Kidney (tissue), 14 donors: ENCODE results near the gene SEMA3C. TPM values are rescaled to one million over a fixed set of nuclear protein-coding genes. Genes with fewer than 3 reads are reported as not detected.
A peak's percentile ranks its signal among the peaks of the same experiment; 100 is the strongest.

ENCODE experiments used
- DNase-seq, 5 donors: peaks; one replicate each; pipeline ENCODE4 v3.0.0-alpha.2; 2013 to 2020
- FAIRE-seq: peaks from 2 replicates; lab custom pipeline; 2012; peaks lifted over from hg19 to GRCh38; lab: Jason Lieb, UNC
- H3K27ac ChIP-seq, 2 donors: one replicate each; pipeline ENCODE4 v1.7.0; 2013; ENCODE audit warnings: low read depth in 2 of 2, low read length in 2 of 2, inconsistent platforms in 1 of 2
- H3K27me3 ChIP-seq: one replicate; pipeline ENCODE4 v1.7.1; 2013; ENCODE audit warnings: low read length, inconsistent platforms; ENCODE audit not compliant: control insufficient read depth, insufficient read depth
- H3K36me3 ChIP-seq, 3 donors: one replicate each; pipeline versions ENCODE4 v1.7.0 to v1.7.1; 2013; ENCODE audit warnings: low read length in 3 of 3, control low read depth in 1 of 3, inconsistent platforms in 1 of 3; ENCODE audit not compliant: insufficient read depth in 3 of 3, control insufficient read depth in 2 of 3
- H3K4me1 ChIP-seq, 3 donors: one replicate each; pipeline versions ENCODE4 v1.7.0 to v1.7.1; 2013; ENCODE audit warnings: low read length in 3 of 3, inconsistent platforms in 1 of 3, low read depth in 1 of 3; ENCODE audit not compliant: control insufficient read depth in 2 of 3, insufficient read depth in 2 of 3
- H3K4me3 ChIP-seq, 3 donors: one replicate each; pipeline versions ENCODE4 v1.7.0 to v1.8.1; 2013; ENCODE audit warnings: low read length in 3 of 3, control low read depth in 1 of 3, inconsistent platforms in 1 of 3
- H3K9ac ChIP-seq, 3 donors: one replicate each; pipeline versions ENCODE4 v1.7.0 to v1.7.1; 2013; ENCODE audit warnings: low read length in 3 of 3, control low read depth in 1 of 3, inconsistent platforms in 1 of 3
- H3K9me3 ChIP-seq, 3 donors: one replicate each; pipeline versions ENCODE4 v1.7.0 to v1.7.1; 2013; ENCODE audit warnings: low read length in 3 of 3, control low read depth in 1 of 3, inconsistent platforms in 1 of 3; ENCODE audit not compliant: control insufficient read depth in 2 of 3, insufficient read depth in 1 of 3
- CTCF ChIP-seq: IDR thresholded peaks from 3 replicates; pipeline ENCODE4 v1.5.1; 2012; ENCODE audit warnings: mild to moderate bottlenecking, moderate library complexity, borderline replicate concordance; ENCODE audit not compliant: insufficient read depth; ENCODE audit errors: extremely low read depth
- intact Hi-C: fragments of 100-400 bp; cut with DNase I; formaldehyde crosslinking; loops from one replicate; pipeline ENCODE4 v1.11.1; 2022
- polyA plus RNA-seq: library from polyadenylated mRNA; stranded (reverse); fragments of 350-450 nt; fragmentation: Illumina TruSeq; extraction: RNeasy Lipid Tissue Mini Kit (QIAGEN cat#74804); gene quantifications from one replicate; pipeline ENCODE4 v1.2.3, GENCODE V29; 2014; ENCODE audit warnings: low read depth, low replicate concordance; ENCODE audit not compliant: insufficient read depth
- total RNA-seq: library from RNA; stranded (reverse); fragmentation: NEBNext Ultra II Directional; extraction: Animal tissue kit (Norgen Biotek cat#: 25700); gene quantifications from one replicate; pipeline ENCODE4 v1.2.1, GENCODE V29; 2021
- donor health status: control.
- donor health status: control.
- donor health status: control.
- donor health status: control.
- donor health status: control.
- donor health status: DM: yes; HTN: yes; CAD: no.
- donor health status: Normal renal cell carcinoma (clear cell type).

Gene SEMA3C
- total and polyA plus RNA-seq, 2 donors from 2014 or later: 3.9 to 17.2 TPM

GRCh38 chr7:80824253-80824652 is 94.6 kb downstream of the SEMA3C start:
- Histone ChIP-seq H3K4me1 (no peaks in the 10 kb centered on the region), H3K36me3 (no peaks in the 10 kb centered on the region), H3K27ac (no peak overlapping the region), H3K9me3 (no peaks in the 10 kb centered on the region), H3K27me3 (no peaks in the 10 kb centered on the region), H3K4me3 (no peak overlapping the region), H3K9ac (no peak overlapping the region)
- no peak for TF ChIP-seq CTCF
- intact Hi-C loops: no loop called here
- FAIRE-seq (no peak), DNase-seq (no peak)

GRCh38 chr7:80823057-80823456 is 95.8 kb downstream of the SEMA3C start:
- intact Hi-C loops: no loop called here
- H3K4me1 ChIP-seq: no peaks in the 10 kb centered on the region
- H3K4me3 ChIP-seq: no peak overlapping the region
- no peaks in the 10 kb centered on the region for H3K36me3 ChIP-seq
- no peak overlapping the region for H3K9ac ChIP-seq
- no peak overlapping the region for H3K27ac ChIP-seq
- no peaks in the 10 kb centered on the region for H3K27me3 ChIP-seq
- FAIRE-seq (no peak), DNase-seq (no peak)
- TF ChIP-seq CTCF: no peak
- no peaks in the 10 kb centered on the region for H3K9me3 ChIP-seq

- Histone ChIP-seq H3K27ac (no peak overlapping the region), H3K36me3 (no peaks in the 10 kb centered on the region), H3K9ac (no peak overlapping the region), H3K27me3 (no peaks in the 10 kb centered on the region), H3K4me1 (no peaks in the 10 kb centered on the region), H3K4me3 (no peak overlapping the region), H3K9me3 (no peaks in the 10 kb centered on the region)
- TF ChIP-seq CTCF: no peak
- DNase-seq: no peak
- FAIRE-seq: no peak
- intact Hi-C loops: no loop called here
These were observed 97.0 kb downstream of the SEMA3C start for GRCh38 chr7:80821771-80822319.

GRCh38 chr7:80819503-80819902 is 99.3 kb downstream of the SEMA3C start:
- no peaks in the 10 kb centered on the region for H3K36me3 ChIP-seq
- FAIRE-seq (no peak), DNase-seq (peak in 1 of 5 donors; percentile 27)
- H3K27ac ChIP-seq: no peak overlapping the region
- TF ChIP-seq CTCF: no peak
- H3K27me3 ChIP-seq: no peaks in the 10 kb centered on the region
- intact Hi-C loops: no loop called here
- no peak overlapping the region for H3K9ac ChIP-seq
- no peaks in the 10 kb centered on the region for H3K4me1 ChIP-seq
- H3K9me3 ChIP-seq: no peaks in the 10 kb centered on the region
- no peak overlapping the region for H3K4me3 ChIP-seq
